Activated CD4-positive, alpha-beta T cell treated with anti-CD3 and anti-CD28 coated beads for 48 hours (primary cell): ENCODE results near the gene PLCL2.
A peak's percentile ranks its signal among the peaks of the same experiment; 100 is the strongest.
"Not testable (repeated sequence)": the region's sequence is repeated elsewhere in the genome, so short reads cannot be mapped to it uniquely, and the experiment has no call there.

Experiments used
- DNase-seq: peaks from one replicate; pipeline ENCODE4 v3.0.0-alpha.2; 2020

PLCL2 gene

GRCh38 chr3:17088602-17089313 lies 204.0 kb downstream of the PLCL2 start:
- peak; percentile 26 for DNase-seq

GRCh38 chr3:17089314-17089700 lies 204.6 kb downstream of the PLCL2 start:
- no peak for DNase-seq

- no peak for DNase-seq
Measured at GRCh38 chr3:17090280-17090983, 205.7 kb downstream of the PLCL2 start.

- DNase-seq = no peak
Measured at GRCh38 chr3:17091910-17092582, 207.3 kb downstream of the PLCL2 start.

DNA sequence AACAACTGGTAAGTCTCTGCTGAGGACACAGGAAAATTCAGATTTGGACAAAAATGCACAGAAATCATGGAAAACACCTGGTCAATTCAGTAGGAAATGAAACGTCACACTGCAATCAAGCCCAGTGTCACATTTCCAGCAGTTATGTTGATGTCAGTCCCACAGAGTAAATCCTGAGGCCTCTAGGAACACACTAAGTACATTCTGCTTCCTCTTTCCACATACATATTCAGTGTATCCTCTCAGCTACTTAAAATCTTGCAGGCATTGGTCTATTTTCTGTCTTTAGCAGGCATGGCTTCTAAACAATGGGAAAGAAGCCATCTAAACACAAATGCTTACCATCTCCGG lies 207.8 kb downstream of the PLCL2 start:
- no peak for DNase-seq

GRCh38 chr3:17094551-17094950 lies 209.8 kb downstream of the PLCL2 start:
- no peak for DNase-seq

- DNase-seq = no peak
Measured at GRCh38 chr3:17103579-17103978, 218.8 kb downstream of the PLCL2 start.

DNA sequence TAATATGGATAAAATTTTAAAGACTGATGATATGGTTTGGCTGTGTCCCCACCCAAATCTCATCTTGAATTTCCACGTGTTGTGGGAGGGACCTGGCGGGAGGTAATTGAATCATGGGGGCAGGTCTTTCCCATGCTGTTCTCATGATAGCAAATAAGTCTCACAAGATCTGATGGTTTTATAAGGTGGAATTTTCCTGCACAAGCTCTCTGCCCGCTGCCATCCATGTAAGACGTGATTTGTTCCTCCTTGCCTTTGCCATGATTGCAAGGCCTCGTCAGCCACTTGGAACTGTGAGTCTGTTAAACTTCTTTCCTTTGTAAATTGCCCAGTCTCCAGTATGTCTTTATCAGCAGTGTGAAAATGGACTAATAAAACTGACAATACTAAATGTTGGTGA lies 222.0 kb downstream of the PLCL2 start:
- not testable (repeated sequence) for DNase-seq

- DNase-seq = peak; percentile 22
Measured at GRCh38 chr3:17110660-17111396, 226.1 kb downstream of the PLCL2 start.

GRCh38 chr3:17111586-17111985 lies 226.8 kb downstream of the PLCL2 start:
- no peak for DNase-seq

DNA sequence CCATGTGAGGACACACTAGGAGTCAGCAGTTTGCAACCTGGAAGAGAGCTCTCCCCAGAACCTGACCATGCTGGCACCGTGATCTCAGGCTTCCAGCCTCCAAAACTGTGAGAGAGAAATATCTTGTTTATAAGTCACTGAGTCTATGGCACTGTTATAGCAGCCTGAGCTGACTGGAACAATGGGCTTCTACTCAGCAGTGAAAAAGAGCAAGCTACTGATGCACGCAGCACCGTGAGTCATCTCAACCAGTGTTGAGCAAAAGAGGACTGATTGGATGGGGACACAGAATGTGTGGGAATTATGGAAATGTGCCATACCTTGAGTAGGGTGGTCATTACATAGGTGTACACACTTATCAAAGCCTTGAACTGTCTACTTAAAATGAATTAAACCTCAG lies 230.4 kb downstream of the PLCL2 start:
- no peak for DNase-seq

- DNase-seq = no peak
Measured at GRCh38 chr3:17116007-17116600, 231.3 kb downstream of the PLCL2 start.

GRCh38 chr3:17118771-17119170 lies 234.0 kb downstream of the PLCL2 start:
- no peak for DNase-seq

- DNase-seq = no peak
Measured at GRCh38 chr3:17119201-17120072, 234.7 kb downstream of the PLCL2 start.

- no peak for DNase-seq
Measured at GRCh38 chr3:17120115-17120514, 235.4 kb downstream of the PLCL2 start.

GRCh38 chr3:17121336-17121735 lies 236.6 kb downstream of the PLCL2 start:
- DNase-seq = no peak

GRCh38 chr3:17122758-17123157 lies 238.0 kb downstream of the PLCL2 start:
- DNase-seq = no peak

- DNase-seq = no peak
Measured at GRCh38 chr3:17125738-17126442, 241.1 kb downstream of the PLCL2 start.

- not testable (repeated sequence) for DNase-seq
Measured at GRCh38 chr3:17128671-17129070, 243.9 kb downstream of the PLCL2 start.

DNA sequence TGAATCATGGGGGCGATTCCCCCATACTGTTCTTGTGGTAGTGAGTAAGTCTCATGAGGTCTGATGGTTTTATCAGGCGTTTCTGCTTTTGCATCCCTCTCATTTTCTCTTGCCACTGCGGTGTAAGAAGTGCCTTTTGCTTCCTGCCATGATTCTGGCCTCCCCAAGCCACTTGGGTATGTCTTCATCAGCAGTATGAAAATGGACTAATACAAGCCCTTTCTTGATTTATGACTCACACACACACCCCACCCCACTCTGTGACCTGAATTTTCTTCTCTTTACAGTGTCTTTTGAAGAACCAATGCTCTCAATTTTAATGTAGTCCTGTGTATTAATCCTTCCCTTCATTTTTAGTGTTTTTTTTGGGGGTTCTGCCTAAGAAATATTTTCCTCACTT lies 244.8 kb downstream of the PLCL2 start:
- DNase-seq = no peak

DNA sequence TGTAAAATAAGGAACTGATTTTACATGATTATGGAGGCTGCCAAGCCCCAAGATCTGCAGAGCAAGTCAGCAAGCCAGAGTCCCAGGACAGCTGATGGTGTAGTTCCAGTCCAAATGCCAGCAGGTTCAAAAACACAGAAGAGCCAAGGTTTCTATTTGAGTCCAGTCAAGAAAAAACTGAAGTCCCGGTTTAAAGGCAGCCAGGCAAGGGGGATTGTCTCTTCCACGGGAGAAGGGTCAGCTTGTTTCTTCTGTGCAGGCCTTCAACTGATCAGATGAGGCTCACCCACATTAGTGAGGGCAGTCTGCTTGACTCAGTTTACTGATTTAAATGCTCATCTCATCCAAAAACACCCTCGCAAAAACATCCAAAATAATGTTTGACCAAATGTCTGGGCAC lies 246.2 kb downstream of the PLCL2 start:
- no peak for DNase-seq
